ENCODE measurements around the gene UPF3A.
"Not testable (repeated sequence)": the region's sequence is repeated elsewhere in the genome, so short reads cannot be mapped to it uniquely, and the experiment has no call there.

Gene UPF3A

DNA sequence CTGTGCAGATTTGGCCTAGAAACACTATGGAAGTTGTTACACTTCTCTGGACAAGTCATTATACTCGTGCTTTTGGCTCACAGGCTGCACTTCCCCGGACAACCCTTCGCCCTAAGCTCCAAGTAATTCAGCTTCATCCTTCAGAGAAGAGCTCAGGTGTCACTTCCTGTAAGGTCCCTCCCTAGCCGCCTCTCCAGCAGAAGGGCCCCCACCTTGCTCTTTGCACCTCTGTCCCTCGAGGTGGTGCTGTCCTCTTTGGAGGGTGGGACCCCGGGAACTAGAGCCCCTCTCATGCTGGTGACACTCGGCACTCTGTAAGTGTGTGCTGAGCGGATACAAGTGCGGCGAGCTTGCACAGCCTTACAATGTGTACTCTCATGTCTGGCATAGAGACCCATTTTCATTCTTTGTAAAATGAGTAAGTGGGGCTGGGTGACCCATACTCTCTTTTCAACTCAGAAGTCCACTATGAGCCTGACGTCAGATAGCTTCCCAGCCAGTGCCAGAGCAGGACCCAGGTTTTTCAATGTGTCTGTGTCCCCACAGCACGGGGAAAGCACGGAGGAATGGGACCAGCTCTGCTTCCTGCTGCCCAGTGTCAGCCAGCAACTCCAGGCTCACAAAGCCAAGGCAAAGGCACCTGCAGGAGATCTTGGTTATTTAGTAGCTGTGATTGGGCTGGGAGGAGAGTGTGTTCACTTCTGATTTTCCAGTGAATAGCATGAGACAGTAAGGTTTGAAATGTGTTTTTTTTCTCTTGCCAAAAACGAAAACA, 59.8 kb downstream of the UPF3A start:
- DNase-seq = no peak

DNA sequence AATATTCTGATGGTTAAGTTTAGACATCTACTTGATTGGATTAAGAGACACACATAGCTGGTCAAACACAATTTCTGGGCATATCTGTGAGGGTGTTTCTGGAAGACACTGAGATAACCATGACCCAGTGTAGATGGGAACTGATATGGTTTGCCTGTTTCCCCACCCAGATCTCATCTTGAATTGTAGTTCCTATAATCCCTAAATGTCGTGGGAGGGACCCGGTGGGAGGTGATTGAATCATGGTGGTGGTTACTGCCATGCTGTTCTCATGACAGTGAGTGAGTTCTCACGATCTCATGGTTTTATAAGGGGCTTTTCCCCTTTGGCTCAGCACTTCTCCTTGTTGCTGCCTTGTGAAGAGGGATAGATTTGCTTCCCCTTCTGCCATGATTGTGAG, 65.9 kb downstream of the UPF3A start:
- DNase-seq = not testable (repeated sequence)

DNA sequence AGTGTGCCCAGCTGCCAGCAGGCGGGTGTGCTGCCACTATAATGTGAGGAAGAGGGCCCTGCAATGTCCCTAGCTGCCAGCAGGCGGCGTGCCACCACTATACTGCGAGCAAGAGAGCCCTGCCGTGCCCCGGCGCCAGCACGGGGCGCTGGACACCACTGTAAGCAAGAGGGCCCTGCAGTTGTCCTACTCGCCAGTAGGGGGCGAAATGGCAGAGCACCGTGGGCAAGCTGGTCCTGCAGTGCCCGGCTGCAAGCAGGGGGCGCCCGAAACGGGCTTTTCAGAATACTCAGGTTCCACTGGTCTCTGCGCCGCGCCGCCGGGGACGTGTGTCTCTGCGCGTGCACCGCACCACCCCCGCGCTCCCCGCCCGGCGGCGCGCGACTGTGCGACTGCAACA, 71.4 kb downstream of the UPF3A start:
- DNase-seq = not testable (repeated sequence)

DNA sequence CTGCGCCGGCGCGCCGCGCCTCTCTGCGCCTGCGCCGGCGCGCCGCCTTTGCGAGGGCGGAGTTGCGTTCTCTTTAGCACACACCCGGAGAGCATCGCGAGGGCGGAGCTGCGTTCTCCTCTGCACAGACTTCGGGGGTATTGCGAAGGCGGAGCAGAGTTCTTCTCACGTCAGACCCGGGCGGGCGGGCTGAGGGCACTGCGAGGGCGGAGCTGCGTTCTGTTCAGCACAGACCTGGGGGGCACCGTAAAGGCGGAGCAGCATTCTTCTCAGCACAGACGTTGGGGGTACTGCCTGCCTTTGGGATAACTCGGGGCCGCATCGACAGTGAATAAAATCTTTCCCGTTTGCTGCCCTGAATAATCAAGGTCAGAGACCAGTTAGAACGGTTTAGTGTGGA, 72.0 kb downstream of the UPF3A start:
- DNase-seq = not testable (repeated sequence)

Measured in NCI-H510A treated with DMSO at 0.1 percent for 48 hours (cell line).